IPS DF 6.9 (cell line): ENCODE measurements around the gene IFT27.

Source experiments
- DNase-seq: peaks from one replicate; pipeline ENCODE4 v3.0.0-alpha.2; 2013; ENCODE audit warnings: low read depth, low spot score
- H3K27ac ChIP-seq: one replicate; pipeline ENCODE4 v1.5.1; 2013; ENCODE audit warnings: low read length, control low read depth
- H3K27me3 ChIP-seq: 2 replicates; pipeline ENCODE4 v1.6.1; 2013; ENCODE audit warnings: mild to moderate bottlenecking, low read length; ENCODE audit not compliant: control insufficient read depth, insufficient read depth
- H3K36me3 ChIP-seq: 2 replicates; pipeline ENCODE4 v1.6.1; 2013; ENCODE audit warnings: low read length; ENCODE audit not compliant: control insufficient read depth, insufficient read depth
- H3K4me1 ChIP-seq: 2 replicates; pipeline ENCODE4 v1.6.1; 2013; ENCODE audit warnings: low read length; ENCODE audit not compliant: control insufficient read depth, insufficient read depth
- H3K4me3 ChIP-seq: 2 replicates; pipeline ENCODE4 v1.5.1; 2013; ENCODE audit warnings: mild to moderate bottlenecking, low read length
- H3K9me3 ChIP-seq: 2 replicates; pipeline ENCODE4 v1.6.1; 2013; ENCODE audit warnings: low read length, inconsistent platforms; ENCODE audit not compliant: control insufficient read depth, insufficient read depth
- WGBS: extraction: QIAGEN DNeasy Blood & Tissue Kit; methylation state at CpG from one replicate; pipeline ENCODE4 v1.1.7; 2013; ENCODE audit warnings: mixed read lengths, missing lambda C conversion rate; ENCODE audit not compliant: insufficient read length, insufficient coverage; 5-methylcytosine and 5-hydroxymethylcytosine counted together

IFT27 gene

DNA sequence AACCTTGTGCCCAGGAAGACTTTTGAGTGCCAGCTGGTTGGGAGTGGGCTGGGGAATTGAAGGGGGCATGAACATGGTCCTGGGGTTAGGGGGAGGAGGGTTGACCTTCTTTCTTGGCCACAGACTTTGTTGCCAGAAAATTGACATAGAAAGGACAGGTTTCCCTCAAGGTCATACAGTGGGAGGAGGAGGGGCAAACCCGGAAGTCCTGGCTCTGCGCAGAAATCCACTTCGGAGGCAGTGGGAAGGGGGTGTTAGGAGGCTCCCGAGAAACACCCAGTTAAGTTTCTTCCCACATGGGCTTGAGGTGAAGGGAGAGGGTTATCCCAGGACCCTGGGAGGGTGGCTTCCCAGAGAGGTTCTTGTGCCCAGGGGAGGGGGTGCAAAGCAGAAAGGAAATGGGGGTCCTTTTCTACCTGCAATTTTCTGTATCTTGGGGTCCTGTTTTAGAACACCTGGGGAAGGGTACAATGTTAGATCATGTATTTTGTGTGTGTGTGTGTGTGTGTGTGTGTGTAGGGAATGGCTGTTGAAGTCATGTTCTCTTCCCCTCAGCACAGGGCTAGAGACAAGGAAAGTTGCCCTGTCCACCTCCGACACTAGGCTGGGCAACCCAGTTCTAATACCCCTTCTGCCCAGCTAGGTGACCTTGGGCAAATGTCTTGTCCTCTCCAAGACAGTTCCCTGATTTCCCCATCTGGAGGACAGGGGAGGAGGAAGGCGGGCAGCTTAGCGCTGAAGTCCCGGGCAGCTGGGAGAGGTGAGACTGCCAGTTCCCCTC is 39.8 kb upstream of the IFT27 start:
- peaks cover 3% of the 10 kb centered on the region; the same call in 1 of the 2 replicates for H3K4me1 ChIP-seq
- no peak overlapping the region for H3K27ac ChIP-seq
- no peaks in the 10 kb centered on the region for H3K9me3 ChIP-seq
- H3K27me3 ChIP-seq = peaks cover 20% of the 10 kb centered on the region
- no CpG with 5 or more reads among the region's 8 CpGs for WGBS
- no peak for DNase-seq
- H3K36me3 ChIP-seq = no peaks in the 10 kb centered on the region
- H3K4me3 ChIP-seq = no peak overlapping the region; the same call in 1 of the 2 replicates

GRCh38 chr22:36814801-36815200 is 38.9 kb upstream of the IFT27 start:
- H3K27me3 ChIP-seq = peaks cover 20% of the 10 kb centered on the region
- peaks cover 3% of the 10 kb centered on the region; the same call in 1 of the 2 replicates for H3K4me1 ChIP-seq
- H3K9me3 ChIP-seq = no peaks in the 10 kb centered on the region
- no peak overlapping the region for H3K27ac ChIP-seq
- H3K36me3 ChIP-seq = no peaks in the 10 kb centered on the region
- WGBS = no CpG with 5 or more reads among the region's 10 CpGs
- DNase-seq = no peak
- no peak overlapping the region for H3K4me3 ChIP-seq

DNA sequence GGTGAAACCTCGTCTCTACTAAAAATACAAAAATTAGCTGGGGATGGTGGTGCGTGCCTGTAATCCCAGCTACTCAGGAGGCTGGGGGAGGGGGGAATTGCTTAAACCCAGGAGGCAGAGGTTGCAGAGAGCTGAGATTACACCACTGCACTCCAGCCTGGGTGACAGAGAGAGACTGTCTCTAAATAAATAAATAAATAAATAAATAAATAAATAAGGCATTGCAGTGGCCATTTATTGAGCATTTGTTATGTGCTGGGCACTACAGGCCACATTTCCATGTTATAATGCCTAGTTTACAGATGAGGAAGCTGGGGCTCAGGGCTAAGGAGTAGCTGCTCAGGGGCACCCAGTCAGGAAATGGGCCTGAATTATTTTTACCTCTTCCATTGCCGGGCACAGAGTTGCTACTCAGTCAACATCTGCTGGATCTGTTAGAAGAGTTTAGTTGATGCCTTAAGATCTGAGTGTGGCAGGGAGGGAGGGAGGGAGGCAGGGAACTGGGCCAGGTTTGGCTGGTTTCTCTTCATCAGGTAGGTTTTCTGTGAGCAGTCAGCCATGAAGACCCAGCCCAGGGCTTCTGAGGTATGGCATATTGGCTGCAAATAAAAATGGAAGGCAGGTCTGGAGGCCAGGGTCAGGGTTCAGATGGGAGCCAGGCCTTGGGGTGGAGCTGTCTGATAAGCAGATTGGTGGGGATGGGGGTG is 35.3 kb upstream of the IFT27 start:
- H3K9me3 ChIP-seq = no peaks in the 10 kb centered on the region
- WGBS = no CpG with 5 or more reads among the region's 3 CpGs
- no peak overlapping the region for H3K4me3 ChIP-seq
- DNase-seq = no peak
- no peaks in the 10 kb centered on the region for H3K36me3 ChIP-seq
- peaks cover 15% of the 10 kb centered on the region for H3K27me3 ChIP-seq
- H3K27ac ChIP-seq = no peak overlapping the region
- peaks cover 1% of the 10 kb centered on the region for H3K4me1 ChIP-seq

- H3K4me3 ChIP-seq = no peak overlapping the region
- peaks cover 1% of the 10 kb centered on the region for H3K4me1 ChIP-seq
- H3K36me3 ChIP-seq = no peaks in the 10 kb centered on the region
- H3K27ac ChIP-seq = no peak overlapping the region
- no peaks in the 10 kb centered on the region for H3K9me3 ChIP-seq
- no peak for DNase-seq
- H3K27me3 ChIP-seq = no peaks in the 10 kb centered on the region
- no CpG with 5 or more reads among the region's 6 CpGs for WGBS
Measured at GRCh38 chr22:36809351-36809750, 33.4 kb upstream of the IFT27 start.

DNA sequence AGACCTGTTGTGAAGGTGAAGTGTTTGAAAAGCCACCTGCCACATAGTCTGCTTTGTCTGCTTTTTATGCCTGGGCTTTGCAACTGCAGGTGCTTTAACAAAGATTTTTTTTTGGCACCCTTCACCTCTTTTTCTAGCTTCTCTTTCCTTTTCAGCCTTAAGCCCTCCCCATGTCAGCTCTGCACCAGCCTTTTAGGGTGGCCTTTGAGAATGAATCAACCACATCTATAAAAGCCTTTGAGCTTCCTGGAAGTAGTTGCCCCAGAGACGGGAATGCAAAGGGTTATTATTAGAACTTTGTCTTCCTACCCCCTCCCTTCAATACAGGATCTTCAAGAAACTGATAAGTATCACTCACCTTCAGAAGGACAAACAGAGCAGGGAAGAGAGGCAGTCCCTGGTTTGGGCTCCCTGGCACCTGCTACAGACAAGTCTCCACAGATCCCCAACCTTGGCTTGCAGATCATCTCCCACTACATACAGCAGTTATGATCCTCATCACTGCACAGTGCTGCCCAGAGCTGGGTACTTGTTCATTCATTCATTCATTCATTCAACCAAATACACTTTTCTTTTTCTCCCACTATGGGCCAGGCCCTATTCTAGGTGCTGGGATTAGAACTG is 32.9 kb upstream of the IFT27 start:
- Histone ChIP-seq H3K4me3 (no peak overlapping the region), H3K9me3 (no peaks in the 10 kb centered on the region), H3K27me3 (no peaks in the 10 kb centered on the region), H3K36me3 (no peaks in the 10 kb centered on the region), H3K4me1 (peaks cover 1% of the 10 kb centered on the region), H3K27ac (no peak overlapping the region)
- DNase-seq = no peak
- no CpG with 5 or more reads among the region's 1 CpG for WGBS

GRCh38 chr22:36807627-36808026 is 31.7 kb upstream of the IFT27 start:
- Histone ChIP-seq H3K27me3 (no peaks in the 10 kb centered on the region), H3K4me1 (peaks cover 1% of the 10 kb centered on the region), H3K9me3 (no peaks in the 10 kb centered on the region), H3K27ac (no peak overlapping the region), H3K4me3 (no peak overlapping the region), H3K36me3 (no peaks in the 10 kb centered on the region)
- WGBS = no CpG with 5 or more reads among the region's 7 CpGs
- no peak for DNase-seq

- H3K4me3 ChIP-seq = no peak overlapping the region
- H3K9me3 ChIP-seq = no peaks in the 10 kb centered on the region
- no peak for DNase-seq
- no peak overlapping the region for H3K27ac ChIP-seq
- H3K36me3 ChIP-seq = no peaks in the 10 kb centered on the region
- no CpG with 5 or more reads among the region's 6 CpGs for WGBS
- H3K4me1 ChIP-seq = peaks cover 1% of the 10 kb centered on the region
- H3K27me3 ChIP-seq = no peaks in the 10 kb centered on the region
Measured at GRCh38 chr22:36806835-36807234, 30.9 kb upstream of the IFT27 start.

DNA sequence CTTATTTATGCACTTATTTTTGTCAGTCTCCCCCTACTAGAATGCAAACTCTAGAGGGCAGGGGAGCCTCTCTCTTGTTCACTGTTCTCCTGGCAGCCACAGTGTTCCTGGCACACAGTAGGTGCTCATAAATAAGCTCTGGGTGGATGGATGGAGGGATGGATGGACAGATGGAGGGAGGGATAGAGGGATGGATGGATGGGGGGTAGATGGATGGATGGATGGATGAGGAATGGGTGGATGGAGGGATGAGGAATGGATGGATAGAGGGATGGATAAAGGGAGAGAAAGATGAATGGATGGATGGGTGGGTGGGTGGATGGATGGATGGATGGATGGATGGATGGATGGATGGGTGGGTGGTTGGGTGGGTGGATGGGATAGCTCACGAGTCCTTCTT is 27.4 kb upstream of the IFT27 start:
- H3K4me1 ChIP-seq = peaks cover 3% of the 10 kb centered on the region
- no peaks in the 10 kb centered on the region for H3K36me3 ChIP-seq
- H3K27ac ChIP-seq = no peak overlapping the region
- H3K9me3 ChIP-seq = no peaks in the 10 kb centered on the region
- no peak overlapping the region for H3K4me3 ChIP-seq
- H3K27me3 ChIP-seq = no peaks in the 10 kb centered on the region
- WGBS = no CpG with 5 or more reads among the region's 1 CpG
- no peak for DNase-seq

- no CpG with 5 or more reads among the region's 11 CpGs for WGBS
Measured at GRCh38 chr22:36798674-36799066, 22.8 kb upstream of the IFT27 start.

GRCh38 chr22:36797911-36798673 is 22.2 kb upstream of the IFT27 start:
- H3K36me3 ChIP-seq = no peaks in the 10 kb centered on the region
- H3K4me3 ChIP-seq = no peak overlapping the region
- no peaks in the 10 kb centered on the region for H3K27me3 ChIP-seq
- H3K9me3 ChIP-seq = no peaks in the 10 kb centered on the region
- DNase-seq = no peak
- H3K4me1 ChIP-seq = peaks cover 13% of the 10 kb centered on the region
- no CpG with 5 or more reads among the region's 12 CpGs for WGBS
- no peak overlapping the region for H3K27ac ChIP-seq

More at GRCh38 chr22:36798674-36799066, 22.8 kb upstream of the IFT27 start:
- Histone ChIP-seq H3K36me3 (no peaks in the 10 kb centered on the region), H3K4me3 (no peak overlapping the region), H3K9me3 (no peaks in the 10 kb centered on the region), H3K27me3 (no peaks in the 10 kb centered on the region), H3K27ac (no peak overlapping the region), H3K4me1 (peaks cover 13% of the 10 kb centered on the region)
- no peak for DNase-seq
